Tibial nerve (tissue), 4 donors: Measurements from ENCODE around the gene RIPOR3. TPM values are rescaled to one million over a fixed set of nuclear protein-coding genes. Genes with fewer than 3 reads are reported as not detected.

Source experiments
- DNase-seq, 2 donors: peaks; one replicate each; pipeline ENCODE4 v3.0.0-alpha.2; 2019; ENCODE audit warnings: low spot score in 2 of 2
- H3K27ac ChIP-seq, 4 donors: fragments of 200-600 bp; sonication (generic) in 3 of 4; one replicate each; pipeline ENCODE4 v1.5.1; 2017 to 2019; ENCODE audit warnings: mild to moderate bottlenecking in 1 of 4
- H3K27me3 ChIP-seq, 2 donors: fragments of 200-600 bp; sonication (generic) in 1 of 2; one replicate each; pipeline versions ENCODE4 v1.5.1 to v1.6.0; 2017 to 2019
- H3K36me3 ChIP-seq, 3 donors: fragments of 200-600 bp; sonication (generic); one replicate each; pipeline ENCODE4 v1.5.1; 2018 to 2019
- H3K4me1 ChIP-seq, 4 donors: fragments of 200-600 bp; sonication (generic) in 3 of 4; one replicate each; pipeline ENCODE4 v1.5.1; 2017 to 2019
- H3K4me3 ChIP-seq, 4 donors: fragments of 200-600 bp; sonication (generic) in 3 of 4; one replicate each; pipeline ENCODE4 v1.5.1; 2017 to 2019; ENCODE audit warnings: mild to moderate bottlenecking in 1 of 4, moderate library complexity in 1 of 4
- H3K9me3 ChIP-seq, 4 donors: fragments of 200-600 bp; sonication (generic) in 3 of 4; one replicate each; pipeline ENCODE4 v1.5.1; 2017 to 2019
- CTCF ChIP-seq, 5 experiments: fragments of 200-600 bp in 3 of 5; fragments of 450-650 bp in 2 of 5; sonication (generic) in 3 of 5; IDR thresholded peaks; one replicate each; pipeline ENCODE4 v1.5.1; 2016 to 2019; ENCODE audit warnings: antibody characterized with exemption in 5 of 5, mild to moderate bottlenecking in 3 of 5, moderate library complexity in 2 of 5
- EP300 ChIP-seq, 2 donors: sonication (generic); formaldehyde crosslinking; IDR thresholded peaks; one replicate each; pipeline ENCODE4 v1.6.1; 2017; ENCODE audit warnings: antibody characterized with exemption in 2 of 2, mild to moderate bottlenecking in 1 of 2
- POLR2A ChIP-seq, 2 donors: fragments of 450-650 bp; IDR thresholded peaks; one replicate each; pipeline ENCODE4 v1.6.1; 2017; ENCODE audit warnings: antibody characterized with exemption in 2 of 2, mild to moderate bottlenecking in 2 of 2, moderate library complexity in 2 of 2
- WGBS, 2 donors: methylation state at CpG; one replicate each; pipeline ENCODE4 v1.1.5; 2018; 5-methylcytosine and 5-hydroxymethylcytosine counted together
- total RNA-seq, 4 donors: library from RNA; depleted of rRNA; stranded (reverse); fragments of >200 nt; gene quantifications; one replicate each; pipeline ENCODE4 v1.1.0, GENCODE V29; 2016

The RIPOR3 gene
- total RNA-seq, 4 donors from 2014 or later = 24.5 to 73.0 (median 35.5) TPM

- peaks cover 0 to 27% (median 8%) of the 10 kb centered on the region in 4 donors for H3K4me1 ChIP-seq
- no peaks in the 10 kb centered on the region for H3K27me3 ChIP-seq
- peak overlapping the region in 1 of 4 donors; percentile 70 for H3K27ac ChIP-seq
- no peak for DNase-seq
- no peaks in the 10 kb centered on the region for H3K9me3 ChIP-seq
- H3K36me3 ChIP-seq = peaks cover 0 to 27% (median 10%) of the 10 kb centered on the region in 3 donors
- TF ChIP-seq EP300 (IDR thresholded peaks at IDR 0.05) (no peak), POLR2A (IDR thresholded peaks at IDR 0.05) (no peak), CTCF (IDR thresholded peaks at IDR 0.05) (no peak)
- no peak overlapping the region for H3K4me3 ChIP-seq
- WGBS, 2 donors = 79 to 83% methylated on average over 8 of the region's 8 CpGs
These were observed 131.3 kb downstream of the RIPOR3 start for GRCh38 chr20:50559856-50560638.

GRCh38 chr20:50559149-50559548 is 132.2 kb downstream of the RIPOR3 start:
- WGBS, 2 donors = 94 to 96% methylated on average over 6 of the region's 6 CpGs
- Histone ChIP-seq H3K27ac (no peak overlapping the region), H3K4me3 (no peak overlapping the region), H3K36me3 (peaks cover 0 to 26% (median 7%) of the 10 kb centered on the region in 3 donors), H3K27me3 (no peaks in the 10 kb centered on the region), H3K9me3 (no peaks in the 10 kb centered on the region), H3K4me1 (peaks cover 0 to 24% (median 8%) of the 10 kb centered on the region in 4 donors)
- TF ChIP-seq POLR2A (IDR thresholded peaks at IDR 0.05) (no peak), CTCF (IDR thresholded peaks at IDR 0.05) (no peak), EP300 (IDR thresholded peaks at IDR 0.05) (no peak)
- no peak for DNase-seq

- 81 to 85% methylated on average over 4 of the region's 4 CpGs for WGBS, 2 donors
- Histone ChIP-seq H3K27me3 (no peaks in the 10 kb centered on the region), H3K4me1 (peaks cover 0 to 24% (median 8%) of the 10 kb centered on the region in 4 donors), H3K4me3 (no peak overlapping the region), H3K27ac (no peak overlapping the region), H3K9me3 (no peaks in the 10 kb centered on the region), H3K36me3 (peaks cover 0 to 26% (median 7%) of the 10 kb centered on the region in 3 donors)
- TF ChIP-seq CTCF (IDR thresholded peaks at IDR 0.05) = no peak
- no peak for TF ChIP-seq POLR2A (IDR thresholded peaks at IDR 0.05)
- no peak for TF ChIP-seq EP300 (IDR thresholded peaks at IDR 0.05)
- no peak for DNase-seq
These were observed 132.8 kb downstream of the RIPOR3 start for GRCh38 chr20:50558483-50558925.

GRCh38 chr20:50557549-50558134 is 133.7 kb downstream of the RIPOR3 start:
- Histone ChIP-seq H3K27ac (no peak overlapping the region), H3K9me3 (no peaks in the 10 kb centered on the region), H3K36me3 (peaks cover 0 to 20% (median 7%) of the 10 kb centered on the region in 3 donors), H3K4me3 (no peak overlapping the region), H3K27me3 (no peaks in the 10 kb centered on the region), H3K4me1 (peaks cover 0 to 24% (median 8%) of the 10 kb centered on the region in 4 donors)
- WGBS, 2 donors = 96 to 97% methylated on average over 11 of the region's 11 CpGs
- no peak for DNase-seq
- no peak for TF ChIP-seq POLR2A (IDR thresholded peaks at IDR 0.05)
- no peak for TF ChIP-seq CTCF (IDR thresholded peaks at IDR 0.05)
- no peak for TF ChIP-seq EP300 (IDR thresholded peaks at IDR 0.05)

- H3K36me3 ChIP-seq = peaks cover 0 to 8% (median 0%) of the 10 kb centered on the region in 3 donors
- H3K27me3 ChIP-seq = no peaks in the 10 kb centered on the region
- DNase-seq = no peak
- H3K4me3 ChIP-seq = no peak overlapping the region
- H3K27ac ChIP-seq = no peak overlapping the region
- WGBS, 2 donors = 91 to 94% methylated on average over 5 of the region's 5 CpGs
- peaks cover 0 to 12% (median 4%) of the 10 kb centered on the region in 4 donors for H3K4me1 ChIP-seq
- TF ChIP-seq POLR2A (IDR thresholded peaks at IDR 0.05) (no peak), CTCF (IDR thresholded peaks at IDR 0.05) (no peak), EP300 (IDR thresholded peaks at IDR 0.05) (no peak)
- no peaks in the 10 kb centered on the region for H3K9me3 ChIP-seq
These were observed 135.7 kb downstream of the RIPOR3 start for GRCh38 chr20:50555662-50556061.
